ENCODE results near the gene CLSTN2.

The CLSTN2 gene

GRCh38 chr3:140446734-140447133 is 511.7 kb downstream of the CLSTN2 start:
- H3K4me3 ChIP-seq (ENCODE audit: low read depth, low read length) = no peak overlapping the region
- H4K8ac ChIP-seq (ENCODE audit: low read depth, low read length) = no peak overlapping the region
- no peak overlapping the region for H2BK12ac ChIP-seq (ENCODE audit: low read length)
- no peak overlapping the region for H3K27ac ChIP-seq (ENCODE audit: low read depth, low read length)
- no peak overlapping the region for H4K91ac ChIP-seq (ENCODE audit: low read depth, low read length)
- no peak overlapping the region for H4K12ac ChIP-seq (ENCODE audit: low read depth, low read length)
- no peak overlapping the region for H3K14ac ChIP-seq (ENCODE audit: low read length)
- no peaks in the 10 kb centered on the region for H3K79me1 ChIP-seq (ENCODE audit: low read length)
- DNase-seq = no peak
- H3K23ac ChIP-seq (ENCODE audit: low read length) = no peak overlapping the region
- H3K9me3 ChIP-seq (ENCODE audit: insufficient read depth, low read depth, low read length) = no peaks in the 10 kb centered on the region
- H2AFZ ChIP-seq (ENCODE audit: insufficient read depth, low read length, poor library complexity) = no peak overlapping the region
- H2BK120ac ChIP-seq (ENCODE audit: insufficient read depth, low read length, poor library complexity) = no peak overlapping the region
- no peak overlapping the region for H3K18ac ChIP-seq (ENCODE audit: low read length)
- no peak overlapping the region for H3K4ac ChIP-seq (ENCODE audit: low read depth, low read length)
- H3K36me3 ChIP-seq (ENCODE audit: control insufficient read depth in 1 of 2, insufficient read depth in 2 of 2, low read length in 2 of 2) = peaks cover 0 to 3% of the 10 kb centered on the region in 2 experiments
- no peaks in the 10 kb centered on the region for H3K27me3 ChIP-seq (ENCODE audit: insufficient read depth, low read length)
- H3K4me1 ChIP-seq (ENCODE audit: control insufficient read depth in 1 of 2, insufficient read depth in 2 of 2, low read length in 2 of 2) = no peaks in the 10 kb centered on the region
- H2AK5ac ChIP-seq (ENCODE audit: low read length) = no peak overlapping the region
- H2BK5ac ChIP-seq (ENCODE audit: low read depth, low read length, poor library complexity) = no peak overlapping the region
- H3K9ac ChIP-seq (ENCODE audit: low read length) = no peak overlapping the region
- no peak overlapping the region for H3K4me2 ChIP-seq (ENCODE audit: low read length)
- no CpG with 5 or more reads among the region's 2 CpGs for WGBS (ENCODE audit: extremely low coverage, insufficient coverage, insufficient read length)
- H3K79me2 ChIP-seq (ENCODE audit: control insufficient read depth, insufficient read depth, low read length, poor library complexity) = no peaks in the 10 kb centered on the region

GRCh38 chr3:140447136-140447535 is 512.2 kb downstream of the CLSTN2 start:
- H3K9ac ChIP-seq (ENCODE audit: low read length) = no peak overlapping the region
- no peak overlapping the region for H2AFZ ChIP-seq (ENCODE audit: insufficient read depth, low read length, poor library complexity)
- H3K18ac ChIP-seq (ENCODE audit: low read length) = no peak overlapping the region
- H4K8ac ChIP-seq (ENCODE audit: low read depth, low read length) = no peak overlapping the region
- no peak overlapping the region for H2BK12ac ChIP-seq (ENCODE audit: low read length)
- peaks cover 0 to 3% of the 10 kb centered on the region in 2 experiments for H3K36me3 ChIP-seq (ENCODE audit: control insufficient read depth in 1 of 2, insufficient read depth in 2 of 2, low read length in 2 of 2)
- H3K79me1 ChIP-seq (ENCODE audit: low read length) = no peaks in the 10 kb centered on the region
- H2BK5ac ChIP-seq (ENCODE audit: low read depth, low read length, poor library complexity) = no peak overlapping the region
- H2AK5ac ChIP-seq (ENCODE audit: low read length) = no peak overlapping the region
- H3K27ac ChIP-seq (ENCODE audit: low read depth, low read length) = no peak overlapping the region
- no peaks in the 10 kb centered on the region for H3K79me2 ChIP-seq (ENCODE audit: control insufficient read depth, insufficient read depth, low read length, poor library complexity)
- H4K12ac ChIP-seq (ENCODE audit: low read depth, low read length) = no peak overlapping the region
- no peaks in the 10 kb centered on the region for H3K27me3 ChIP-seq (ENCODE audit: insufficient read depth, low read length)
- H3K4ac ChIP-seq (ENCODE audit: low read depth, low read length) = no peak overlapping the region
- no peaks in the 10 kb centered on the region for H3K4me1 ChIP-seq (ENCODE audit: control insufficient read depth in 1 of 2, insufficient read depth in 2 of 2, low read length in 2 of 2)
- no peak overlapping the region for H2BK120ac ChIP-seq (ENCODE audit: insufficient read depth, low read length, poor library complexity)
- no peak overlapping the region for H3K4me2 ChIP-seq (ENCODE audit: low read length)
- H3K23ac ChIP-seq (ENCODE audit: low read length) = no peak overlapping the region
- H3K14ac ChIP-seq (ENCODE audit: low read length) = no peak overlapping the region
- no peak for DNase-seq
- no CpG with 5 or more reads among the region's 6 CpGs for WGBS (ENCODE audit: extremely low coverage, insufficient coverage, insufficient read length)
- no peaks in the 10 kb centered on the region for H3K9me3 ChIP-seq (ENCODE audit: insufficient read depth, low read depth, low read length)
- no peak overlapping the region for H3K4me3 ChIP-seq (ENCODE audit: low read depth, low read length)
- H4K91ac ChIP-seq (ENCODE audit: low read depth, low read length) = no peak overlapping the region

- no peak overlapping the region for H2BK12ac ChIP-seq (ENCODE audit: low read length)
- no peaks in the 10 kb centered on the region for H3K79me1 ChIP-seq (ENCODE audit: low read length)
- H3K9ac ChIP-seq (ENCODE audit: low read length) = no peak overlapping the region
- no peak overlapping the region for H4K12ac ChIP-seq (ENCODE audit: low read depth, low read length)
- peaks cover 0 to 3% of the 10 kb centered on the region in 2 experiments for H3K36me3 ChIP-seq (ENCODE audit: control insufficient read depth in 1 of 2, insufficient read depth in 2 of 2, low read length in 2 of 2)
- H3K14ac ChIP-seq (ENCODE audit: low read length) = no peak overlapping the region
- no peak overlapping the region for H3K4me2 ChIP-seq (ENCODE audit: low read length)
- H2AFZ ChIP-seq (ENCODE audit: insufficient read depth, low read length, poor library complexity) = no peak overlapping the region
- H3K23ac ChIP-seq (ENCODE audit: low read length) = no peak overlapping the region
- H3K27ac ChIP-seq (ENCODE audit: low read depth, low read length) = no peak overlapping the region
- no peaks in the 10 kb centered on the region for H3K4me1 ChIP-seq (ENCODE audit: control insufficient read depth in 1 of 2, insufficient read depth in 2 of 2, low read length in 2 of 2)
- DNase-seq = no peak
- no CpG with 5 or more reads among the region's 3 CpGs for WGBS (ENCODE audit: extremely low coverage, insufficient coverage, insufficient read length)
- H2AK5ac ChIP-seq (ENCODE audit: low read length) = no peak overlapping the region
- no peak overlapping the region for H3K4me3 ChIP-seq (ENCODE audit: low read depth, low read length)
- H3K4ac ChIP-seq (ENCODE audit: low read depth, low read length) = no peak overlapping the region
- H4K8ac ChIP-seq (ENCODE audit: low read depth, low read length) = no peak overlapping the region
- H3K79me2 ChIP-seq (ENCODE audit: control insufficient read depth, insufficient read depth, low read length, poor library complexity) = no peaks in the 10 kb centered on the region
- H4K91ac ChIP-seq (ENCODE audit: low read depth, low read length) = no peak overlapping the region
- H2BK120ac ChIP-seq (ENCODE audit: insufficient read depth, low read length, poor library complexity) = no peak overlapping the region
- no peak overlapping the region for H2BK5ac ChIP-seq (ENCODE audit: low read depth, low read length, poor library complexity)
- H3K9me3 ChIP-seq (ENCODE audit: insufficient read depth, low read depth, low read length) = no peaks in the 10 kb centered on the region
- no peak overlapping the region for H3K18ac ChIP-seq (ENCODE audit: low read length)
- H3K27me3 ChIP-seq (ENCODE audit: insufficient read depth, low read length) = no peaks in the 10 kb centered on the region
Measured at GRCh38 chr3:140448001-140448400, 513.0 kb downstream of the CLSTN2 start.

DNA sequence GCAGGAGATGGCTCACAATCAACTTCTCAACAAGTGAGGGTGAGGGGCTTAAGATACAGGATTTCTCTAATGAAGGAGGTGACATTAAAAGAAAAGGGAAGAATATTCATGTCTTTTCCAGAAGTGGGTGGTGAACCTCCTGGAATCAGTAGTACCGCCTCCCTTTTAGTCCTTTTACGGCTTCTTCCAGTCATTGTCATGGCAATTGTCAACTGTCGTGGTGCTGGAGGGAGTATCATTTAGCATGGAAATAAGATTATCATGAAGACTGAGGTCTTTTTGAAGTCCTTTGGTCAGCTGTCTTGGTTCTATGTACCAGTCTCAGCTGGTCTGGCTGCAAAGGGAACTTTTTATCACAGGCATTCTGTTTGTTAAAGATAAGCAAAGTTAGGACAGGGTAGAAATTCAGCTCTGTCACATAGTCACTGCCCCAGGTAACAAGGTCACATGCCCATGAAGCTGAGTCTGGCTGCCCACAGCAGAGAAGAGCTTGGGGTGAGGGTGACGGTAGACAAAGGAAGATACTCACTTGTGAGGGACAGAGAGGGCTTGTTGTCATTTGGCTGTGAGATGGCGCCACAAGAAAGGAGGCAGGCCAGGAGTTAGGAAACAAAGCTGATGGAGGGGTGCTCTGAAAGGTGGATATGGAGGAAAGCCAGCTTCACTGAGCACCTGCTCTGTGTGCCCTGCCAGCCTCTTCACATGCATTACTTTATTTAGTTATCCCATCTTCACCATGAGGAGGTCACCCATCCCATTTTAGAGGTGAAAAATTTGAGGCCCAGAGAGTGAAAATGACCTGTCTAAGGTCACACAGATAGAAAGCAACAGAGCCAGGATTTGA is 514.6 kb downstream of the CLSTN2 start:
- Histone ChIP-seq H3K4me1 (ENCODE audit: control insufficient read depth in 1 of 2, insufficient read depth in 2 of 2, low read length in 2 of 2) (no peaks in the 10 kb centered on the region), H3K27ac (ENCODE audit: low read depth, low read length) (no peak overlapping the region), H3K27me3 (ENCODE audit: insufficient read depth, low read length) (no peaks in the 10 kb centered on the region), H3K36me3 (ENCODE audit: control insufficient read depth in 1 of 2, insufficient read depth in 2 of 2, low read length in 2 of 2) (peaks cover 0 to 3% of the 10 kb centered on the region in 2 experiments), H3K18ac (ENCODE audit: low read length) (no peak overlapping the region), H4K91ac (ENCODE audit: low read depth, low read length) (no peak overlapping the region), H3K79me1 (ENCODE audit: low read length) (no peaks in the 10 kb centered on the region), H3K4me2 (ENCODE audit: low read length) (no peak overlapping the region), H3K14ac (ENCODE audit: low read length) (no peak overlapping the region), H3K4ac (ENCODE audit: low read depth, low read length) (no peak overlapping the region), H3K9ac (ENCODE audit: low read length) (no peak overlapping the region), H3K9me3 (ENCODE audit: insufficient read depth, low read depth, low read length) (no peaks in the 10 kb centered on the region), H2AK5ac (ENCODE audit: low read length) (no peak overlapping the region), H2AFZ (ENCODE audit: insufficient read depth, low read length, poor library complexity) (no peak overlapping the region), H4K8ac (ENCODE audit: low read depth, low read length) (no peak overlapping the region), H2BK120ac (ENCODE audit: insufficient read depth, low read length, poor library complexity) (no peak overlapping the region), H2BK5ac (ENCODE audit: low read depth, low read length, poor library complexity) (no peak overlapping the region), H4K12ac (ENCODE audit: low read depth, low read length) (no peak overlapping the region), H3K23ac (ENCODE audit: low read length) (no peak overlapping the region), H3K79me2 (ENCODE audit: control insufficient read depth, insufficient read depth, low read length, poor library complexity) (no peaks in the 10 kb centered on the region), H2BK12ac (ENCODE audit: low read length) (no peak overlapping the region), H3K4me3 (ENCODE audit: low read depth, low read length) (no peak overlapping the region)
- DNase-seq = no peak
- WGBS (ENCODE audit: extremely low coverage, insufficient coverage, insufficient read length) = no CpG with 5 or more reads among the region's 5 CpGs
